SK-N-SH (cell line): Measurements from ENCODE around the gene KLF7. TPM values are rescaled to one million over a fixed set of nuclear protein-coding genes. Genes with fewer than 3 reads are reported as not detected.

Experiments used
- CTCF ChIA-PET: fragments of 300-600, 350-600 bp; formaldehyde crosslinking; extraction: SDS; loops from one replicate; lab custom pipeline; 2021; lab: Yijun Ruan, JAX
- POLR2A ChIA-PET: fragments of 350-600 bp; sonication (Branson Sonifier 250); formaldehyde crosslinking; extraction: SDS; loops from one replicate; lab custom pipeline; 2020; ENCODE audit warnings: antibody characterized with exemption, inconsistent platforms; lab: Yijun Ruan, JAX
- DNase-seq: peaks from one replicate; pipeline ENCODE4 v3.0.0; 2012
- H2AFZ ChIP-seq: fragments of 200-600 bp; sonication (generic); 2 replicates; pipeline ENCODE4 v1.8.1; 2016; ENCODE audit warnings: antibody characterized with exemption, mild to moderate bottlenecking, low read depth
- H3F3A ChIP-seq: fragments of 200-600 bp; sonication (generic); replicated peaks from 2 replicates; pipeline ENCODE3; 2016; ENCODE audit warnings: antibody characterized with exemption, mild to moderate bottlenecking; ENCODE audit not compliant: insufficient read depth
- H3K27ac ChIP-seq, 2 experiments: fragments of 200-500 bp in 1 of 2; fragments of 200-600 bp in 1 of 2; sonication (Bioruptor generic) in 1 of 2; sonication (generic), shearing (Covaris generic) in 1 of 2; 2 replicates each; pipeline versions ENCODE4 v1.5.1 to v1.6.1; 2014 to 2016; ENCODE audit warnings: low read depth in 2 of 2, inconsistent platforms in 1 of 2, low read length in 1 of 2, mild to moderate bottlenecking in 1 of 2, mixed read lengths in 1 of 2
- H3K27me3 ChIP-seq: fragments of 200-600 bp; sonication (generic), shearing (Covaris generic); 2 replicates; pipeline ENCODE4 v1.6.1; 2016; ENCODE audit warnings: mixed run types; ENCODE audit not compliant: insufficient read depth
- H3K36me3 ChIP-seq, 2 experiments: fragments of 200-500 bp in 1 of 2; fragments of 200-600 bp in 1 of 2; sonication (Bioruptor generic) in 1 of 2; sonication (generic) in 1 of 2; replicated peaks in 1 of 2; 2 replicates each; pipeline versions ENCODE3 to v1.5.1; 2014 to 2016; ENCODE audit warnings: low read length in 1 of 2, mild to moderate bottlenecking in 1 of 2; ENCODE audit not compliant: insufficient read depth in 2 of 2, control insufficient read depth in 1 of 2
- H3K4me1 ChIP-seq, 2 experiments: fragments of 200-500 bp in 1 of 2; fragments of 200-600 bp in 1 of 2; sonication (Bioruptor generic) in 1 of 2; sonication (generic), shearing (Covaris generic) in 1 of 2; 2 replicates each; pipeline versions ENCODE4 v1.5.1 to v1.6.1; 2014 to 2016; ENCODE audit warnings: low read depth in 1 of 2, low read length in 1 of 2, mixed run types in 1 of 2; ENCODE audit not compliant: insufficient read depth in 2 of 2, control insufficient read depth in 1 of 2
- H3K4me2 ChIP-seq: fragments of 200-600 bp; sonication (generic), shearing (Covaris generic); 2 replicates; pipeline ENCODE4 v1.6.1; 2017; ENCODE audit warnings: mixed run types
- H3K4me3 ChIP-seq, 2 experiments: fragments of 200-500 bp in 1 of 2; fragments of 200-600 bp in 1 of 2; sonication (Bioruptor generic) in 1 of 2; sonication (generic), shearing (Covaris generic) in 1 of 2; 2 replicates each; pipeline versions ENCODE4 v1.5.1 to v1.8.1; 2014 to 2016; ENCODE audit warnings: low read depth in 2 of 2, inconsistent platforms in 1 of 2, low read length in 1 of 2, mild to moderate bottlenecking in 1 of 2, mixed read lengths in 1 of 2, moderate library complexity in 1 of 2
- H3K79me2 ChIP-seq: fragments of 200-600 bp; sonication (generic); 2 replicates; pipeline ENCODE4 v1.8.1; 2017; ENCODE audit warnings: mild to moderate bottlenecking; ENCODE audit not compliant: insufficient read depth
- H3K9ac ChIP-seq: fragments of 200-600 bp; sonication (generic); 2 replicates; pipeline ENCODE4 v1.6.1; 2017; ENCODE audit warnings: mixed run types
- H3K9me2 ChIP-seq: fragments of 200-600 bp; sonication (generic); 2 replicates; pipeline ENCODE4 v1.6.1; 2017; ENCODE audit warnings: mixed run types
- H3K9me3 ChIP-seq: fragments of 200-600 bp; sonication (generic); 2 replicates; pipeline ENCODE4 v1.6.1; 2017; ENCODE audit warnings: mixed run types, mild to moderate bottlenecking, moderate library complexity
- H4K20me1 ChIP-seq: fragments of 200-600 bp; sonication (generic); 2 replicates; pipeline ENCODE4 v1.6.1; 2017; ENCODE audit warnings: mild to moderate bottlenecking, mixed run types; ENCODE audit not compliant: insufficient read depth
- ELF1 ChIP-seq: IDR thresholded peaks from 2 replicates; pipeline ENCODE4 v1.4.0; 2012
- EP300 ChIP-seq, 2 experiments: IDR thresholded peaks; 2 replicates each; pipeline versions ENCODE4 v1.4.0 to v1.6.1; 2012; ENCODE audit warnings: borderline replicate concordance in 1 of 2, low read depth in 1 of 2, low read length in 1 of 2
- EZH2phosphoT487 ChIP-seq: fragments of 200-600 bp; sonication (generic); IDR thresholded peaks from 2 replicates; pipeline ENCODE4 v1.6.1; 2017; ENCODE audit warnings: low read depth, mixed run types, mild to moderate bottlenecking, antibody characterized with exemption, moderate library complexity, borderline replicate concordance
- FOSL2 ChIP-seq: IDR thresholded peaks from 2 replicates; pipeline ENCODE4 v1.4.0; 2012; ENCODE audit warnings: low read depth, mild to moderate bottlenecking, moderate library complexity, borderline replicate concordance
- NFIC ChIP-seq: IDR thresholded peaks from 2 replicates; pipeline ENCODE4 v1.4.0; 2012; ENCODE audit warnings: borderline replicate concordance
- PBX3 ChIP-seq: IDR thresholded peaks from 2 replicates; pipeline ENCODE4; 2012
- RCOR1 ChIP-seq: fragments of 150-350 bp; IDR thresholded peaks from 2 replicates; pipeline ENCODE4 v1.6.1; 2017; ENCODE audit warnings: antibody characterized with exemption, low read length
- TCF12 ChIP-seq: IDR thresholded peaks from 2 replicates; pipeline ENCODE4 v1.4.0; 2012
- TEAD4 ChIP-seq: IDR thresholded peaks from 2 replicates; pipeline ENCODE4 v1.4.0; 2012; ENCODE audit warnings: mild to moderate bottlenecking, borderline replicate concordance; ENCODE audit not compliant: insufficient read depth
- WGBS: methylation state at CpG from one replicate; pipeline ENCODE4 v1.1.6; 2017; ENCODE audit warnings: low lambda C conversion rate; 5-methylcytosine and 5-hydroxymethylcytosine counted together
- polyA plus RNA-seq, 3 experiments: library from polyadenylated mRNA; depleted of rRNA; stranded (reverse); fragments of >200 nt; gene quantifications; 2 replicates each; pipeline ENCODE4 v1.2.3, GENCODE V29; 2012
- TF ChIP-seq, protein P1 (sequence below): IDR thresholded peaks from 2 replicates; pipeline ENCODE4 v1.4.0; 2012; ENCODE audit warnings: low read depth

KLF7 gene
- polyA plus RNA-seq, 1 of the 3 experiments (the other 2 are of a cell fraction), result 7.5 TPM

DNA sequence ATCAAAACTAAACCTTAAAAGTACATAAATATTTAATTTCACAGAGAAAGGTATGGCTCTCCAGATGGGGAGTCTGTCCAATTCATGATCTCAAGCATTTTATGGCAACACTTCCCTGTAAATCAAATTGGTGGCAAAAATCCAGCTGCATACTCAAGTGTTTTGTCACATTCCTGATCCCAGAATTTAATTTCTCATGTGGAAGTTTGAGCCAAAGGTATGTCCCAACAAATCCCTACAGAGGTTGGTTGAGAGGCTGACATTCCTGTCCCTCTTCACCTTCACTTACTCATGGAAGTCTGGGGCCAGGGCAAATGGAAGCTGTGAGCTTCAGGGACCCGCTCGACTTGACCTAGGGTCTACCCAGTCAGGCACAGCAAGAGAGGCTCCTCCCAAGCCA is 17.7 kb downstream of the KLF7 start:
- peaks cover 60 to 66% of the 10 kb centered on the region in 2 experiments for H3K4me1 ChIP-seq

DNA sequence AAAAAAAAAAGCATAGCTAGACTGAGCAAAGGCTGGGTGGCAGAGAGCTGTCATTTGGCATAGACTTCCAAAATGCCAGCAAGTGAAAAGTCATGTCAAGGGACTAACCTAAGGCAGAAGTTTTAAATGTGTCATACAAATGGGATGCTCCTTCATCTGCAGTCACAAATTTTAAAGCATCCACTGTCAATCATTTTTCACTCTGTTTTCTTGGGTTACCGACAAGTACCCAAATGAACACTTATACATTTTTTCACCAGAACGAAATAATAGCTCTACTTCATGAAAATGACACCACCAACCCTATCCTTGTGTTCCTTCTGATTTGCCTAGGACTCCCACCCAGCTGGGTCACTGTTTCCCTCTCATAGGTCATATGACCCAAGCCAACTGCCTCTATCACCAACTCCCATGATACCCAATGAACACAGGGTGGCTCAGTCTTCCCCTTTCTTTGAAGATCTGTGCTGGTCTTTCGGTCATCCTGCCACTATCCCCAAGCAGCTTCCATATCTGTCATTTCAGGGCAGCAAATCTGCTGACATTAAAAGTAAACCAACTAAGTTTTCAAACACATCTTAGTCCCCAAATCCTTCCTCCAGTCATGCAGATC is 21.5 kb downstream of the KLF7 start:
- Histone ChIP-seq H3K9me2 (no peaks in the 10 kb centered on the region), H2AFZ (no peak overlapping the region), H3F3A (peaks cover 27% of the 10 kb centered on the region), H3K36me3 (peaks cover 25 to 51% of the 10 kb centered on the region in 2 experiments), H3K4me1 (peaks cover 33 to 47% of the 10 kb centered on the region in 2 experiments), H3K9me3 (no peaks in the 10 kb centered on the region), H3K27me3 (no peaks in the 10 kb centered on the region), H4K20me1 (peaks cover 99% of the 10 kb centered on the region), H3K9ac (no peak overlapping the region), H3K4me2 (0 out of 2 replicates have a peak overlapping the region, but pooled peaks have one; percentile 14), H3K27ac (peak overlapping the region in 1 of 2 experiments; percentile 36; a peak in 1 of 4 replicates), H3K4me3 (no peak overlapping the region; a peak in 1 of 4 replicates), H3K79me2 (peaks cover 100% of the 10 kb centered on the region)
- WGBS, result 94% methylated on average over 3 of the region's 3 CpGs
- DNase-seq, result no peak
- POLR2A ChIA-PET, result interaction anchor here (0.6 to 1.4 kb wide), 2 partner anchors 12 to 22 kb away, joined by 3 to 6 read pairs; partner anchors contain the start of gene KLF7
- no peak for TF ChIP-seq FOSL2
- CTCF ChIA-PET, result interaction anchor here (1.4 to 1.6 kb wide), 3 partner anchors 22 to 162 kb away, joined by 3 to 4 read pairs (median 3); no protein-coding TSS in a partner anchor

More for the DNA sequence above, 17.7 kb downstream of the KLF7 start:
- H3F3A ChIP-seq, result peaks cover 16% of the 10 kb centered on the region
- H2AFZ ChIP-seq, result no peak overlapping the region
- peaks cover 98% of the 10 kb centered on the region for H4K20me1 ChIP-seq
- ChIA-PET POLR2A (interaction anchor here (1.0 kb wide), 1 partner anchor 158 kb away, joined by 3 read pairs; no protein-coding TSS in a partner anchor), CTCF (interaction anchor here (0.8 to 1.3 kb wide), 3 partner anchors 159 to 325 kb away, joined by 3 to 6 read pairs (median 4); no protein-coding TSS in a partner anchor)
- H3K79me2 ChIP-seq, result peaks cover 100% of the 10 kb centered on the region
- WGBS, result no CpG with 5 or more reads among the region's 2 CpGs
- peak overlapping the region; percentile 23 to 58 for H3K27ac ChIP-seq
- H3K9me3 ChIP-seq, result no peaks in the 10 kb centered on the region
- no peak overlapping the region for H3K9ac ChIP-seq
- no peaks in the 10 kb centered on the region for H3K27me3 ChIP-seq
- no peaks in the 10 kb centered on the region for H3K9me2 ChIP-seq
- 0 out of 2 replicates have a peak overlapping the region, but pooled peaks have one; percentile 23 for H3K4me2 ChIP-seq
- H3K4me3 ChIP-seq, result no peak overlapping the region
- TF ChIP-seq ELF1 (no peak), EP300 (IDR thresholded peaks at IDR 0.05; ENCODE audit: borderline replicate concordance in 1 of 2, low read depth in 1 of 2, low read length in 1 of 2) (0 out of 4 replicates have a peak, but pooled peaks of 1 of the 2 experiments have one; percentile 41), PBX3 (peak; percentile 53), FOSL2 (0 out of 2 replicates have a peak, but pooled peaks have one; percentile 5), TCF12 (0 out of 2 replicates have a peak, but pooled peaks have one; percentile 8), EZH2phosphoT487 (no peak), NFIC (peak; percentile 72), RCOR1 (no peak), TEAD4 (0 out of 2 replicates have a peak, but pooled peaks have one; percentile 22)
- TF ChIP-seq, protein P1, sequence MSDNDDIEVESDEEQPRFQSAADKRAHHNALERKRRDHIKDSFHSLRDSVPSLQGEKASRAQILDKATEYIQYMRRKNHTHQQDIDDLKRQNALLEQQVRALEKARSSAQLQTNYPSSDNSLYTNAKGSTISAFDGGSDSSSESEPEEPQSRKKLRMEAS, result no peak
- H3K36me3 ChIP-seq, result peaks cover 19 to 46% of the 10 kb centered on the region in 2 experiments
- no peak for DNase-seq
